HG03280 (cell line): ENCODE data around the gene DIP2A.
"Not testable (repeated sequence)": the region's sequence is repeated elsewhere in the genome, so short reads cannot be mapped to it uniquely, and the experiment has no call there.

Experiments
- ATAC-seq: cut with Tn5 transposase; IDR thresholded peaks from one replicate; pipeline ENCODE4 v1.9.1; 2021; ENCODE audit warnings: mild to moderate bottlenecking, moderate library complexity; ENCODE audit not compliant: unreplicated experiment

The DIP2A gene

GRCh38 chr21:46425571-46425970, 33.1 kb upstream of the DIP2A start:
- ATAC-seq = no peak

GRCh38 chr21:46426313-46427046, 32.2 kb upstream of the DIP2A start:
- no peak for ATAC-seq

DNA sequence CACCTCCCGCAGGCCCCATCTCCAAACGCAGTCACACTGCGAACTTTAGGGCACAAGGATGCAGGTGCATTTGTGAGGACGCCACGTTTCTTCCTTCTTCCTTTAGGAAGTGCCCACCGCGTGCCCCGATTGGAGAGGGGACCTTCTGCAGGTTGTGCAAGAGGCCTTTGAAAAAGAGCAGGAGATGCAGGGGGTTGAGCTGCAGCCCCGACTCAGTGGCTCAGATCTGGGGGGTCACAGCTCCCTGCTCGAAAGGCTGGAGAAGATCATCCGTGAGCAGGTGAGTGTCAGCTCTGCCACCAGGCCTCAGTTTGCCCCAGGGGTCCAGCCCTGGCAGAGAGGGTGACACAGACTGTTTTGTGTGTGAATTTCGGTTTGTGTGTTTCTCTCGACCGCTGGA, 31.2 kb upstream of the DIP2A start:
- no peak for ATAC-seq

DNA sequence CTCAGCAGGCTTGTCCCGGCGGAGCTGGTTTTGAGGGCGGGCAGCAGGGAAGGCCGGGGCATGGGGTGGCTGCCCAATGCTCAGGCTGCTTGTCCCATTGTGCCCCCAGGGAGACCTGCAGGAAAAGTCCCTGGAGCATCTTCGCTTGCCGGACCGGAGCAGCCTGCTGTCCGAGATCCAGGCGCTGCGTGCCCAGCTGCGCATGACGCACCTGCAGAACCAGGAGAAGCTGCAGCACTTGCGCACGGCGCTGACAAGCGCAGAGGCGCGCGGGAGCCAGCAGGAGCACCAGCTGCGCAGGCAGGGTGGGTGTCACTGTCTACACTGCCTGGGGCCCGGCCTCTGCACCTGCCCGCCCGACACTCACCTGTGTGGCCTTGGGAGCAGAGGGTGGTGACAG, 30.4 kb upstream of the DIP2A start:
- ATAC-seq = no peak

DNA sequence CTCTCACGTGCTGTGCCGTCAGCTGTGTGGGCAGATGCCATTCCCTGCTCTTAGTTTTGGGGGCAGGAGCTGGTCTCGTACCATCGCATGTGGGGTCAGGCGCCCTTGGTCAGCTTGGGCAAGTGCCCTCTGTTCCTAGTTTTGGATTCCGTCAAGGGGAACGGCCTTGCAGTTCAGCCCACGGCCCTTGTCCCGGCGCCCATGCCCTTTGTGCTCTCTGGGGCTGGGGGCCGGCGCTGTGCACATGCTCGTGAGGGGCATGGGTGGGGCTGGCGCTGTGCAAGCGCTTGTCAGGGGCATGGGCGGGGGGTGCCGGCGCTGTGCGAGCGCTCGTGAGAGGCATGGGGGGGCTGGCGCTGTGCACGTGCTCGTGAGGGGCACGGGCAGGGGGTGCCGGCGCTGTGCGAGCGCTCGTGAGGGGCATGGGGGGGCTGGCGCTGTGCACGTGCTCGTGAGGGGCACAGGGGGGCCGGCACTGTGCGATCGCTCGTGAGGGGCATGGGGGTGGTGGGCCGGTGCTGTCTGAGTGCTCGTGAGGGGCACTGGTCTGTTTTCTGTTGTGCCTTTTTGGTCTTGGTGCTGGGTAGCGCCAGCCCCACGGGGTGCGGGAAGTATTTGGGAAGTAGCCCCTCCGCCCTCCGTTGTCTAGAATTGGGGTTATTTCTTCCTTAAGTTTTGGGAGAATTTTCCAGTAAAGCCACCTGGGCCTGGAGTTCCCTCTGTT, 29.5 kb upstream of the DIP2A start:
- ATAC-seq = no peak

DNA sequence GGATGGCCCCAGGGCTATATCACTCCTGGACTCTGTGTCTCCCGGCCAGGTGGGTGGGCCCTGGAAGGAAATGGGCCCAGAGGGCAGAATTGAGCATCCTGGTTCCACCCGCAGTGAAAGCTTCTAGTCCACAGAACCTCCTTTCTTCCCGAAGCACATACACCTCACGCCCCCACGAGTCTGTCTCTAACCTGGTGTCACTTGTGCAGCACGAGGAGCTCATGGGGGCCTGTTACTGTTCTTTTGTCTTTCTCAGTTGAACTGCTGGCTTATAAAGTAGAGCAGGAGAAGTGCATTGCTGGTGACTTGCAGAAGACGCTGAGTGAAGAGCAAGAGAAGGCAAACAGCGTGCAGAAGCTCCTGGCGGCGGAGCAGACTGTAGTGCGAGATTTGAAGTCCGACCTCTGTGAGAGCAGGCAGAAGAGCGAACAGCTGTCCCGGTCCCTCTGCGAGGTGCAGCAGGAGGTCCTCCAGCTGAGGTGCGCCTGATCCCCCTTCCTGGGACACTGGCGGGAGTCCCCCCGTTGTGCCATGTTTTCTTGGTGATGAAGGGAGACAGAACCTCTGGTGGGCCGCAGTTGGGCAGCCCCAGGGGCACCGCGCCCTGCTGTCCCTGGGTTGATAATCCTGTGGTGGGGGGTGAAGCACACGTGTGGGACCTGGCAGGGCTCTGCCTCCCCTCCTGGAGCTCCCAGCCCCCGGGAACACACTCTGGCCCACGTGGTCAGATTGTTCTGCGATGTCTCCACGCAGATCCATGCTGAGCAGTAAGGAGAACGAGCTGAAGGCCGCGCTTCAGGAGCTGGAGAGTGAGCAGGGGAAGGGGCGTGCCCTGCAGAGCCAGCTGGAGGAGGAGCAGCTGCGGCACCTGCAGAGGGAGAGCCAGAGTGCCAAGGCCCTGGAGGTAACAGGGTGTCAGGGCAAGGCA, 28.7 kb upstream of the DIP2A start:
- ATAC-seq = no peak

- ATAC-seq = no peak
Measured at GRCh38 chr21:46431448-46431847, 27.2 kb upstream of the DIP2A start.

DNA sequence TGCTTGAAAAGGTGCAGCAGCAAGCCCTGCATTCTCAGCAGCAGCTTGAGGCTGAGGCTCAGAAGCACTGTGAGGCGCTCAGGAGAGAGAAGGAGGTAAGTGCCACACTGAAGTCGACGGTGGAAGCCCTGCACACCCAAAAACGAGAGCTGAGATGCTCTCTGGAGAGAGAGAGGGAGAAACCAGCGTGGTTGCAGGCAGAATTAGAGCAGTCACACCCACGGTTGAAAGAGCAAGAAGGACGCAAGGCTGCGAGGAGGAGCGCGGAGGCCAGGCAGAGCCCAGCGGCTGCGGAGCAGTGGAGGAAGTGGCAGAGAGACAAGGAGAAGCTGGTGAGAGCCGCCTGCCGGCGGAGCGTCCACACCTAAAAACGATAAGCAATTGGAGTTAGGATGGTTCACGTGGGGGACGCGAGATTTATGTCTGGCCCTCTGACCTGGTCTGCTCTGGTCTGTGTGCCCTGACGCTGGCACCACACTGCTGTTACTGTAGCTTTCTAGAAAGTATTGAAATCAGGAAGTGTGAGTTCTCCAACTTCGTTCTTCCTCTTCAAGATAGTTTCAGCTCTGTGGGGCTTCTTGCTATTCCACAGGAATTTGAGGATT, 26.7 kb upstream of the DIP2A start:
- ATAC-seq = no peak

- ATAC-seq = not testable (repeated sequence)
Measured at GRCh38 chr21:46433116-46433515, 25.6 kb upstream of the DIP2A start.

GRCh38 chr21:46434322-46434958, 24.3 kb upstream of the DIP2A start:
- no peak for ATAC-seq

DNA sequence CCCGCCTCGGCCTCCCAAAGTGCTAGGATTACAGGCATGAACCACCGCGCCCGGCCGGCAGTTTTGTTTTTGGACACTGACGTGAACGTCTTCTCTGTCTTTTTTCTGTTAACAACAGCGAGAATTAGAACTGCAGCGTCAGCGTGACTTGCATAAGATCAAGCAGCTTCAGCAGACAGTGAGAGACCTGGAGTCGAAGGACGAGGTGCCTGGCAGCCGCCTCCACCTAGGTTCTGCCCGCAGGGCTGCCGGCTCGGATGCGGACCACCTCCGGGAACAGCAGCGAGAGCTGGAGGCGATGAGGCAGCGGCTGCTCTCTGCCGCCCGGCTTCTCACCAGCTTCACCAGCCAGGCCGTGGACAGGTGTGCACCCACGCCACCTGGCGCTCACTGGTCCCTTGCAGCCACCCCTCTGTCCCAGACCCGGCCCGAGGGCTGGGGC, 22.9 kb upstream of the DIP2A start:
- no peak for ATAC-seq

GRCh38 chr21:46436621-46437020, 22.1 kb upstream of the DIP2A start:
- ATAC-seq = no peak

DNA sequence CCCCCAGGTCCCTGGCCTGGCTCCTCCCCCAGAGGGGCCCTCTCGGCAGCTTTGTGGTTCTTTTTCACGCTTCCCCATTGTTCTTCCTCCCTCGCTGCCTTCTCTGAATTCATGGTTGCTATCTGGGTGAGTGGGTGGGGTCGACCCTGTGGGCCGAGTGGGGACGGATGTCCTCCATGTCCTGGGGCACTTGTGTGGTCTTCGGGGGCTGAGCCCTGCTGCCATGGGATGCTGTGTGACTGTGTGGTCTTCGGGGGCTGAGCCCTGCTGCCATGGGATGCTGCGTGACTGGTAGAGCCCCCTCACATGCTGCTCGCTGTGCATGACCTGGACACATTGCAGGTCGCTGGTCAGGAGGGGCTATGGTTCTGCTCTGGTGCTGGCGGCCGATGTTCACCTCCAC, 21.6 kb upstream of the DIP2A start:
- no peak for ATAC-seq

DNA sequence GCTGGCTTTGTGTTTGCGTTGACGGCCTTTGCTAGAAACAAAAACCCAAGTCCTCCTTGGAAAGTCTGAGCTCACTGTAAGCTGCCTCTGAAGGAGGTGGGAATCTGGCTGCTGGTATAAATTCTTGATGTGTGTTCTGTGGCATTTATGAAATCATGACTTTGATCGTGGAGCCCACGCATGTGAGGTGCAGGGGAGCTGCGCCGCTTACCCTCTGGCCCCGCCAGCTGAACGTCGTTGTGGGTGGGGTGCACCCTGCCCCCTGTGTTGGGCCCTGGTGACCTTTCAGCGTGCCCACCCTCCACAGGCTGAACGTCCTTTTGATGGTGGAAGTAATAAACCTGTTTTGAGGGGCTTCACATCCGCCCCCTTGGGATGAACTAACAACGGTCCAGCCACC, 21.2 kb upstream of the DIP2A start:
- ATAC-seq = no peak

DNA sequence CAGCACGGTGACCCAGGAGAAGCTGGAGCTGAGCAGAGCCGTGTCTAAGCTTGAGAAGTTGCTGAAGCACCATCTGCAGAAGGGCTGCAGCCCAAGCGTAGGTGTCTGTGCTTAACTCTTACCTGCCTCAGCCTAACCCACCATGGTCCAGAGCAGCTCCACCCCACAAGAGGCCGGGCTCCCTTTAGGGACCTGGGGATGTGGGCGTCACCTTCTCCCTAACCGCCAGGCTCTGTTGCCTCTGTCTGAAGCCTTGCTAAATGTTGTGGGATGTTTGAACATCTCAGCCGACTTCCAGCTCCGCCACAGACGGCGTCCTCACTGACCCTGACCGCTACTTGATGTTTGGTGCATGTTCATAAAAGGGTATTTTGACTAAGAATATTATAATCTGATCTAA, 20.4 kb upstream of the DIP2A start:
- no peak for ATAC-seq

DNA sequence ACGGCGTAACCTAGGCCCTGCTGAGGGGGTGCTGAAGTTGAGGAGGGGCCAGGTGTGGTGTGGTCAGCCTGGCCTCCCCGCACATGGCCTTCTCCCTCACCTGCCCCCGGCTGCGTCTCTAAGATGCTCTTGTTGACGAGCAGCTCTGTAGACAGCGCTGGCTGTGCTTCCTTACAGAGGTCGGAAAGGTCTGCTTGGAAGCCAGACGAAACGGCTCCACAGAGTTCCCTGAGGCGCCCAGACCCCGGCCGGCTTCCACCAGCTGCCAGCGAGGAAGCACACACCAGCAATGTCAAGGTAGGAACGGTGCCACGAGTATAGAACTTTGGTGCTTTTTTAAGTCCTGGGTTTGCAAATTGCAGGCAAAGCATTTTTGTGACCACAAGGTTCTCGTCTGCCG, 18.8 kb upstream of the DIP2A start:
- no peak for ATAC-seq

DNA sequence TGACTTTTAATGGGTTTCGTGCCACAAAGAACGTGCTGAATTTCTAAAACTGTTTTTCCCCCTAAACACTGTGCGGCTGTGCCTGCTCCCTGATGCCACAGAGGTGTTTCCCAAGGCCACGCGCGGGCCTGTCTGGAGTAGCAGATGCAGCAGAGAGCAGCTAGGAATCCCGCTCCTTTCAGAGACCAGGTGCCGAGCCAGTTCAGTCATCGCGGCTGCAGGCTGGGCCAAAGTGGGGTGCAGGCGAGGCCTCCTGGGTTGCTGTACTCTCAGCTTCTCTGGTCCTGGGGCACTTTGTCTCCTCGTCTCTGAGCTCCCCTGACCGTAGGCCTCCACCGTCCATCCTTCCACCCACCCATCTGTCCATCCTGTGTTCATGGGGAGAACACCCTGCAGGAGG, 17.4 kb upstream of the DIP2A start:
- no peak for ATAC-seq

GRCh38 chr21:46441961-46442498, 16.7 kb upstream of the DIP2A start:
- no peak for ATAC-seq

- ATAC-seq = no peak
Measured at GRCh38 chr21:46442938-46443337, 15.8 kb upstream of the DIP2A start.

DNA sequence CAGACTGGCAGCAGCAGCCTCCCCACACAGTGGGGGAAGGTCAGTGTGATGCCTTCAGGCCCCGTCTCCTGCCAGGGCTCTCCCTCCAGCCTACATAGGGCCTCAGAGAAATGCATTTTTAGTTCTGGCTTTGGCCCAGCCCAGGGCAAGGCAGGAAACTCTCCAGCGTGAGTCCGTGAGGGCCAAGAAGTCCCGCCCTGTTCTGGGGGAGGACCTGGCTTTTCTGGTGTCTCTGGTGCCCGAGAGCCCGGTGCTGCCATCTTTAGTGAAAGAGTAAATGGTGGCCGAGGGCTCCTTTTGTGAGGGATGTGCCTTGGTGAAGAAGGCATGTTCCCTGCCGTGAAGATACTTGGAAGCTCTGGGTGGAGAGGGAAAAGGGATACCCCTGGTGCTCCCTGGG, 14.8 kb upstream of the DIP2A start:
- no peak for ATAC-seq
